HG02763 (cell line): Measurements from ENCODE around the gene TAMM41.
A peak's percentile ranks its signal among the peaks of the same experiment; 100 is the strongest.
"Not testable (repeated sequence)": the region's sequence is repeated elsewhere in the genome, so short reads cannot be mapped to it uniquely, and the experiment has no call there.

ENCODE experiments used
- ATAC-seq: cut with Tn5 transposase; IDR thresholded peaks from one replicate; pipeline ENCODE4 v1.9.1; 2021; ENCODE audit warnings: mild to moderate bottlenecking, moderate library complexity; ENCODE audit not compliant: unreplicated experiment

Gene TAMM41

DNA sequence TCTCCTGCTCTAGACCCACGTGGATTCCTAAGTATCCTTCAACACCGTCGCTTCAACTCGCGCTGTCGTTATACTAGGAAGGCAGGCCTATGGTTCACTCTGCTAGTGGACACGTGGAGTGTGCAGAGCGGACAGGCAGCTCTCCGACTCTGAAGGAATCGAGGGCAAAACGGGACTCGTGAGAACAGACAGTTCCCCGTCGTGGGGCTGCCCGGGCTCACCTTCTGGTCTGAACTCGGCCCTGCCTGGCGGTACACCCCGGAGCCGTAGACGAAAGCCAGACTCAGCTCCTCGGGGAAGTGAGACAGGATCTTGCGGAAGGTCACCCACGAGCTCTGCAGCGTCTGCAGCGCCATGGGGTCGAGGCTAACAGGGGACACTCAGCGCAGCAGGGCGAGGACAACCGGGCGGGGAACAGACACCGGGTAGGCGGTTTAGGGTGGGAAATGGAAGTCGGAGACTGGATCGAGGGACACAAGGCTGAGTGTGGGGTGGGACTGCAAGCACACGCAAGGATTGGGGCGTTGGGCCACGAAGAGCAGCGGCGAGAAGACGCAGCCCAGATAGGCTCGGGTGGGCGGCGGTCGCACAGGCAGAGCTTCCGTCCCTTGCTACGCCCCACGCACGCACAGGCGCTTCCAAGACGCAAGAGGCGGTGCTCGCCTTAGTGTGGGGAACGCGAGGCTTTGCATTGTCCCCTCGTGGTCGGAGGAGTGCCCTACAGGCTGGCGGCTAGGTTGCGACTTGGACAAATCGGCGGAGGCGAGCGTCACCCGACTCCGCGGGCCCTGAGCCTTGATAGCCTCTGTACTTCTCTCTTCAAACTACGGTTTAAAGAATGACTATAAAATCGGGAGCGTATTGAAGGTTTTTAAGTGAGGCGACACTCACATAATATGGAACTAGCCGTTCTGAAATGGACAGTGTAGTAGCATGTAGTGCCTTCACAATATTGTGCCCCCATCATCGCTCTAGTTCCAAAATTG lies at the start of gene TAMM41:
Gene TAMM41 (minus strand): TSS at position 605 of the 986 bp plus-strand sequence. CDS start 249 bp downstream, at position 356.
- peak; percentile 100 for ATAC-seq

DNA sequence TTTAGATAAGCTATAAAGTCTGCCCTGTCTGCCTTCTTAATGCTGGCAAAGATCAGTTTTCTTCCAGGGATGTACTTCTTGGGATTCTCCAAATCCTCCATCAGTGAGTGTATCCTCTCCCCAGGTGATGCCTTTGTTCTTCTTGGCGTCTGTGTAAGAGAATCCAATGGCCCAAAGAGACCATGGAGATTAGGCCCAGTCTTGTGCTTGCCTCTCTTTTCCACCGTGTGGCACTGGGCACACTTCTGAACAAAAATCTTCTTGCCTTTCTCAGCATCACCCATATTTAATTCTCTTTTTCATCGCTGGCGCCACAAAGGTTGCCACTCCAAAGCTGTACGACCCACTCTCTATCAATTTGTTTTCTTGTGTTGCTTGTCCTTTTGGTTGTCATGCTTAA lies 32.2 kb upstream of the TAMM41 start:
- ATAC-seq, result no peak

GRCh38 chr3:11874707-11875106 lies 28.0 kb upstream of the TAMM41 start:
- not testable (repeated sequence) for ATAC-seq

DNA sequence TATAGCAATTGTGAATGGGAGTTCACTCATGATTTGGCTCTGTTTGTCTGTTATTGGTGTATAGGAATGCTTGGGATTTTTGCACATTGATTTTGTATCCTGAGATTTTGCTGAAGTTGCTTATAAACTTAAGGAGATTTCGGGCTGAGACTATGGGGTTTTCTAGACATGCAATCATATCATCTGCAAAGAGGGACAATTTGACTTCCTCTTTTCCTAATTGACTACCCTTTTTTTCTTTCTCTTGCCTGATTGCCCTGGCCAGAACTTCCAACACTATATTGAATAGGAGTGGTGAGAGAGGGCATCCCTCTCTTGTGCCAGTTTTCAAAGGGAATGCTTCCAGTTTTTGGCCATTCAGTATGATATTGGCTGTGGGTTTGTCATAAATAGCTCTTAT lies 17.1 kb upstream of the TAMM41 start:
- not testable (repeated sequence) for ATAC-seq

DNA sequence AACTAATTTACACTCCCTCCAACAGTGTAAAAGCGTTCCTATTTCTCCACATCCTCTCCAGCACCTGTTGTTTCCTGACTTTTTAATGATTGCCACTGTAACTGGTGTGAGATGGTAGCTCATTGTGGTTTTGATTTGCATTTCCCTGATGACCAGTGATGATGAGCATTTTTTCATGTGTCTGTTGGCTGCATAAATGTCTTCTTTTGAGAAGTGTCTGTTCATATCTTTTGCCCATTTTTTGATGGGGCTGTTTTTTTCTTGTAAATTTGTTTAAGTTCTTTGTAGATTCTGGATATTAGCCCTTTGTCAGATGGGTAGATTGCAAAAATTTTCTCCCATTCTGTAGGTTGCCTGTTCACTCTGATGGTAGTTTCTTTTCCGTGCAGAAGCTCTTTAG lies 15.9 kb upstream of the TAMM41 start:
- not testable (repeated sequence) for ATAC-seq

GRCh38 chr3:11862145-11862544 lies 15.5 kb upstream of the TAMM41 start:
- not testable (repeated sequence) for ATAC-seq

- ATAC-seq, result not testable (repeated sequence)
These were observed 13.5 kb upstream of the TAMM41 start for GRCh38 chr3:11860213-11860612.

DNA sequence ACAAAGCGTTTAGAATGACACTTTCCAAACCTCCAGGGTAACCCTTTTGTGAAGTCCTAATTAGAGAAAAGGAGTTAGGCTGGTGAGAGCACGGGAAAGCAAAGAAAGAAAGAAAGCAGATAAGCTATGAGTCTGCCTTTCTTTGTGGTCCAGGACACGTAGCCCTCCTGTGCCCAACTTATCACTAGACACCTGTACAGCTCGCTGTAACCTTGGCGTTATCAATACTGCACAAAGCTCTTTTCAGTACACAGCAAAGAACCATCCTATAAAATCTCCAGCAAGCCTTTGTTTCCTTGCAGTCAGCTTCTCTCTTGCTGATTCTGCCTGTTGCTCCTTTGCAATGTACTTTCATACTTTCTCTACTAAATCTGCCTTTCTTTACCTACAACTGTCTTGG lies 6.8 kb upstream of the TAMM41 start:
- no peak for ATAC-seq

- no peak for ATAC-seq
These were observed 3.3 kb upstream of the TAMM41 start for GRCh38 chr3:11850003-11850402.

- ATAC-seq, result no peak
These were observed 922 bp upstream of the TAMM41 start for GRCh38 chr3:11847607-11848006.

DNA sequence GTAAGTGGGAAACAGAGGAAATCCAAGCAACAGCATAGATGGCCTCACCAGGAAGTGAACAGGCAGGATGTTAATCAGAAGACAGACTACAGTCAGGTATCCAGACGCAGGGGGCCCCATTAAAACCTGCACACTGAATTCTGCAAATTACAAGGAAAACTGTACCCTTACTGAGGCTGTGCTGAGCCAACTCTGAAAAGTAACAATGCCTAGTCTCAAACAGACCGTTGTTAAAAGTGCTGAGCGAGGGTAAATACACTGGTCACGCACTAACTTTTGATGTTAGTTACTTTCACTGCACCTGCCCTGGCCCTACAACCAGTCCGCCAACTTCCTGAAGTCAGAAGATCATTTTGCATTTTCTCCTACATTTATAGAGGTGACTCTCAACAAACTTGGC lies 1.0 kb downstream of the TAMM41 start:
- no peak for ATAC-seq

DNA sequence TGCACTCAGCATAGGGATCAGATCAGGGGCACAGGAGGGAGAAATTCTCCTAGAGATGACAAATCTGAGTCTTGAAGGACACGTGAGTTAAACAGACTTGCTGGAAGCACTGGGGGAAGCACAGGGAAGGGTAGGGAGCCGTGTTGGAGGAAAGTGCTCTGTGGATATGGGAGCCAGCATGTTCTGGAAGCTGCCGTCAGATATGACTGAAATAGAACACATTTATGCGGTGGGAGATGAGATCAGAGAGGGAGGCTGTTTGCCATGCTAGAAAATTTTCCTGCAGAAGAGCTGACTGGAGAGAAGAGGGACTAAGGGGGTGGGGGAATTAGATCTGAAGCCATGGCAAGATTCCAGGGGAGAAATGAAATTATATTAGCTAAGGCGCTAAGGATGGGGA lies 1.8 kb downstream of the TAMM41 start:
- no peak for ATAC-seq

- ATAC-seq, result no peak
These were observed 11.6 kb downstream of the TAMM41 start for GRCh38 chr3:11835028-11835639.

- no peak for ATAC-seq
These were observed 13.4 kb downstream of the TAMM41 start for GRCh38 chr3:11832981-11833905.

DNA sequence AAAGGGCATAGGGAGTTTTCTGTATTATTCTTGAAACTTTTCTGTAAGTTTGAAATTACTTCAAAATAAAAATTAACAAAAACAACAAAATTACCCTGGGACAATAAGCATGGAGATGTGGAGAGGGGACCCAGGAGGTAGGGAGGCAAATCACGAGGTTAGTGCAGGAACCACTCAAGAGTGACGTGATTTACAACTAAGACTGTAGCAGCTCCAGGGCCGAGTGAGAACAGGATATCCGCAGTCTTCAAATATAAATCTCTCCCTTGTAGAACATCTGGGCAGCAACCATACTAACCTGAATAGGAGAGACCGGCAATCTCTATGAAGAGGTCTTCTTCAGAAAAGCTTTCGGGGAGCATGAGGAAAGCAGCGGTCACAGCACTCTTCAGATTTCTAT lies 17.3 kb downstream of the TAMM41 start:
- ATAC-seq, result no peak

GRCh38 chr3:11826628-11827265 lies 19.9 kb downstream of the TAMM41 start:
- ATAC-seq, result no peak

DNA sequence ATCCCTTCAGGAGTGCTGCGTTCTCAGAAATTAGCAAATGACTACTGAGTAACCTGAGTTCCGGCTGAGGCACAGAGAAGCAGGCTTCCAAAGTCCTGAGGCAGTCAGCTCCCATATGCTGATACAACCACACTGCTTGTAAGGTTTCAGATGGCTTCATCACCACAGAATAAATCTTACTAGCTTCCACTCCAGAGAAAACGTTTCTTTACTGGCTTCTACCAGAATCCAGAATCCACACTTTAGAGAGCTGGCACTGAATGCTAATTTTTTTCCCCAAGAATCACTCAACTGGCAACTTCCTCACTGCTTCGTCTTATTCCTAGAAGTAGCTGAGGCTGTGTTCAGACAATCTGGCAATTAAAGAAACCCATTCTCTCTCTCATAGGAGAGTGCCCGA lies 21.4 kb downstream of the TAMM41 start:
- no peak for ATAC-seq

DNA sequence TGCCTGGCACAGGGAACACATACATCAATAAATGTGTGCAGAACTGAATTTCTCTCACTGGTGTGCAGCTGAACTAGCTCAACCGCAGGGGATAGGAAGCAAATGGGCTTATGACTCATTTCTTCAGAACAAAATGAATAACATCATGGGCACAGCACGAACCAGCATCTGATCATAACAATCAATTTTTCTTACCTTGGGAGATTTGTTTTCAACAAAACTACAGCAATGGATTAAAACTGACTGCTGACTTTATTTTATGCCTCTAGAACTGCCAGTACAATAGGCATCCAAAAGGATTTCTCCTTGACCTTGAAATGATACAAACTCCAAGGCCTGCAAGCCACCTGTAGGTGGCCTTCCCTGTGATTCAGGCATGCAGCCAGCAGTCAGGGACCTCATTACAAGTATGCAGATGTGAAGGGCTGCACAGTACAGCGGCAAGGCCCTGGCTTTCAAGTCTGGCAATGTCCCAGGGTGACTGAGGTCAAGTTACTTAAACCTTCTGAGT lies 26.1 kb downstream of the TAMM41 start:
- ATAC-seq, result peak; percentile 67

DNA sequence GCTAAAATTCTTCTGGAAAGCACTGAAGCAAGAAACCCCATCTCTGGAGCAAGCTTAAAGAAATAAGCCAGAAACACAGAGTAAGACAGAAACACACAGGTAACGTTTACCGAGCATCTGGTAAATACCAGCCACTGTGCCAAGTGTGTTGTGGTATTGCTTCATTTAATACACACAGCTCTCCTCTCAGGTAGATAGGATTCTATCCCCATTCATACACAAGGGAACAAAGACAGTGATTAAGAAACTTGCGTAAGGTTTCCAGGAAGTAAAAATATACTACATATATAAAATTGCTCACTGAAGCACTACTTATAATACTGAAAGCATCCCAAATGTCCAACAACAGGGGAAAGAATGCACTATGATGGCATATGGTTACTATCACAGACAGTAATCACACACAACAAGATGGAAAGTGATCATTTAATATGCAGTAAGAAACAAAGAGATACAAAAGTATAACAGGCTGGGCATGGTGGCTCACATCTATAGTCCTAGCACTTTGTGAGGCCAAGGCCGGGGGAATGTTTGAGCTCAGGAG lies 27.5 kb downstream of the TAMM41 start:
- no peak for ATAC-seq

DNA sequence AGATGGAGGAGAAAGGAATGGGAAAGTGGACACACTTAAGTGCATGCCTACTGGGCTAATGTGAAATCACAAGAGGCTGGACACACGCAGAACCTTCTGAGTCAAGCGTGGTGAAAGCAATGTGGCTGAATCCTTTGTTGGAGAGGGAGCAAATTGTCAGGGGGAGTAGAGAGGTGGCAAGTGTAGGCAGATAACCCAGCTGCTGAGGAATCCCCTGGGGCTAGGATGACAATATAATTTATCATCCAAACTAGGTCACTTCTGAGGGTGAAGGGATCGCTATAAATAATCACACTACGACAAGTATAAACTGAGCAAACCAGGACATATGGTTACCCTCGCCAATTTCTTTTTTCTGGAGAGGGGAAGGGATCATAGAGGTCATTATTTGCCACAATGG lies 28.7 kb downstream of the TAMM41 start:
- ATAC-seq, result no peak
